HG03175 (cell line): ENCODE results near the gene RCAN2.
"Not testable (repeated sequence)": the region's sequence is repeated elsewhere in the genome, so short reads cannot be mapped to it uniquely, and the experiment has no call there.

ENCODE experiments used
- ATAC-seq: cut with Tn5 transposase; IDR thresholded peaks from one replicate; pipeline ENCODE4 v1.9.1; 2021; ENCODE audit warnings: mild to moderate bottlenecking, moderate library complexity; ENCODE audit not compliant: unreplicated experiment

The RCAN2 gene

GRCh38 chr6:46440641-46441040, 50.6 kb downstream of the RCAN2 start:
- no peak for ATAC-seq

GRCh38 chr6:46440141-46440540, 51.1 kb downstream of the RCAN2 start:
- no peak for ATAC-seq

- ATAC-seq, result no peak
Observed at GRCh38 chr6:46438245-46438644, 53.0 kb downstream of the RCAN2 start.

- no peak for ATAC-seq
Observed at GRCh38 chr6:46437671-46438221, 53.5 kb downstream of the RCAN2 start.

- ATAC-seq, result no peak
Observed at GRCh38 chr6:46422619-46423018, 68.6 kb downstream of the RCAN2 start.

GRCh38 chr6:46421939-46422338, 69.3 kb downstream of the RCAN2 start:
- ATAC-seq, result no peak

- ATAC-seq, result no peak
Observed at GRCh38 chr6:46420921-46421638, 70.2 kb downstream of the RCAN2 start.

GRCh38 chr6:46419576-46420002, 71.7 kb downstream of the RCAN2 start:
- no peak for ATAC-seq

GRCh38 chr6:46414398-46414797, 76.9 kb downstream of the RCAN2 start:
- ATAC-seq, result no peak

GRCh38 chr6:46412662-46413061, 78.6 kb downstream of the RCAN2 start:
- ATAC-seq, result no peak

- no peak for ATAC-seq
Observed at GRCh38 chr6:46411456-46412197, 79.6 kb downstream of the RCAN2 start.

GRCh38 chr6:46410334-46410953, 80.8 kb downstream of the RCAN2 start:
- ATAC-seq, result peak; percentile 66

GRCh38 chr6:46407776-46408530, 83.3 kb downstream of the RCAN2 start:
- ATAC-seq, result no peak

GRCh38 chr6:46407246-46407645, 84.0 kb downstream of the RCAN2 start:
- ATAC-seq, result no peak

GRCh38 chr6:46405620-46406180, 85.5 kb downstream of the RCAN2 start:
- ATAC-seq, result not testable (repeated sequence)

- ATAC-seq, result no peak
Observed at GRCh38 chr6:46400898-46401297, 90.4 kb downstream of the RCAN2 start.

- no peak for ATAC-seq
Observed at GRCh38 chr6:46395530-46395929, 95.7 kb downstream of the RCAN2 start.

- no peak for ATAC-seq
Observed at GRCh38 chr6:46393940-46394337, 97.3 kb downstream of the RCAN2 start.

- no peak for ATAC-seq
Observed at GRCh38 chr6:46393161-46393939, 97.9 kb downstream of the RCAN2 start.

- no peak for ATAC-seq
Observed at GRCh38 chr6:46392294-46392693, 99.0 kb downstream of the RCAN2 start.
